Sigmoid colon (tissue), 4 donors: Measurements from ENCODE around the gene MMP25.

ENCODE experiments used
- EP300 ChIP-seq, 4 donors: sonication (generic); formaldehyde crosslinking; IDR thresholded peaks; one replicate each; pipeline ENCODE4 v1.6.1; 2017; ENCODE audit warnings: antibody characterized with exemption in 4 of 4
- POLR2A ChIP-seq, 2 donors: fragments of 450-650 bp; IDR thresholded peaks; one replicate each; pipeline ENCODE4 v1.6.1; 2016; ENCODE audit warnings: antibody characterized with exemption in 2 of 2, mild to moderate bottlenecking in 2 of 2, moderate library complexity in 2 of 2
- POLR2AphosphoS5 ChIP-seq, 4 donors: sonication (generic); formaldehyde crosslinking; IDR thresholded peaks; one replicate each; pipeline ENCODE4 v1.6.1; 2017; ENCODE audit warnings: antibody characterized with exemption in 4 of 4
- TF ChIP-seq, protein P1 (sequence below), 4 experiments: fragments of 450-650 bp in 3 of 4; fragments of 200-600 bp in 1 of 4; IDR thresholded peaks; one replicate each; pipeline ENCODE4 v1.5.1; 2016 to 2019; ENCODE audit warnings: antibody characterized with exemption in 4 of 4, mild to moderate bottlenecking in 3 of 4, moderate library complexity in 2 of 4

GRCh38 chr16:3086596-3087242 is 40.4 kb downstream of the MMP25 start:
- TF ChIP-seq EP300 (IDR thresholded peaks at IDR 0.05): no peak
- no peak for TF ChIP-seq POLR2A (IDR thresholded peaks at IDR 0.05)
- TF ChIP-seq, protein P1, sequence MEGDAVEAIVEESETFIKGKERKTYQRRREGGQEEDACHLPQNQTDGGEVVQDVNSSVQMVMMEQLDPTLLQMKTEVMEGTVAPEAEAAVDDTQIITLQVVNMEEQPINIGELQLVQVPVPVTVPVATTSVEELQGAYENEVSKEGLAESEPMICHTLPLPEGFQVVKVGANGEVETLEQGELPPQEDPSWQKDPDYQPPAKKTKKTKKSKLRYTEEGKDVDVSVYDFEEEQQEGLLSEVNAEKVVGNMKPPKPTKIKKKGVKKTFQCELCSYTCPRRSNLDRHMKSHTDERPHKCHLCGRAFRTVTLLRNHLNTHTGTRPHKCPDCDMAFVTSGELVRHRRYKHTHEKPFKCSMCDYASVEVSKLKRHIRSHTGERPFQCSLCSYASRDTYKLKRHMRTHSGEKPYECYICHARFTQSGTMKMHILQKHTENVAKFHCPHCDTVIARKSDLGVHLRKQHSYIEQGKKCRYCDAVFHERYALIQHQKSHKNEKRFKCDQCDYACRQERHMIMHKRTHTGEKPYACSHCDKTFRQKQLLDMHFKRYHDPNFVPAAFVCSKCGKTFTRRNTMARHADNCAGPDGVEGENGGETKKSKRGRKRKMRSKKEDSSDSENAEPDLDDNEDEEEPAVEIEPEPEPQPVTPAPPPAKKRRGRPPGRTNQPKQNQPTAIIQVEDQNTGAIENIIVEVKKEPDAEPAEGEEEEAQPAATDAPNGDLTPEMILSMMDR (IDR thresholded peaks at IDR 0.05): no peak
- TF ChIP-seq POLR2AphosphoS5 (IDR thresholded peaks at IDR 0.05): no peak
